GM19023 (cell line): ENCODE results near the gene USO1.
"Not testable (repeated sequence)": the region's sequence is repeated elsewhere in the genome, so short reads cannot be mapped to it uniquely, and the experiment has no call there.

Source experiments
- ATAC-seq: cut with Tn5 transposase; IDR thresholded peaks from one replicate; pipeline ENCODE4 v1.9.1; 2021; ENCODE audit warnings: mild to moderate bottlenecking, moderate library complexity; ENCODE audit not compliant: unreplicated experiment

Gene USO1

GRCh38 chr4:75708218-75708691 lies 16.1 kb upstream of the USO1 start:
- ATAC-seq, result no peak

GRCh38 chr4:75710246-75710645 lies 14.1 kb upstream of the USO1 start:
- ATAC-seq, result no peak

- no peak for ATAC-seq
Measured at GRCh38 chr4:75714011-75714410, 10.4 kb upstream of the USO1 start.

- no peak for ATAC-seq
Measured at GRCh38 chr4:75714704-75715103, 9.7 kb upstream of the USO1 start.

- no peak for ATAC-seq
Measured at GRCh38 chr4:75715105-75715799, 9.1 kb upstream of the USO1 start.

GRCh38 chr4:75716054-75716453 lies 8.3 kb upstream of the USO1 start:
- ATAC-seq, result not testable (repeated sequence)

GRCh38 chr4:75717408-75717807 lies 7.0 kb upstream of the USO1 start:
- ATAC-seq, result no peak

GRCh38 chr4:75718529-75718928 lies 5.8 kb upstream of the USO1 start:
- no peak for ATAC-seq

GRCh38 chr4:75722417-75722816 lies 2.0 kb upstream of the USO1 start:
- ATAC-seq, result no peak

- ATAC-seq, result no peak
Measured at GRCh38 chr4:75723163-75724065, 963 bp upstream of the USO1 start.

GRCh38 chr4:75724867-75725724 lies 719 bp downstream of the USO1 start:
- peak; percentile 56 for ATAC-seq

- ATAC-seq, result not testable (repeated sequence)
Measured at GRCh38 chr4:75725942-75726538, 1.7 kb downstream of the USO1 start.

GRCh38 chr4:75726577-75726976 lies 2.2 kb downstream of the USO1 start:
- no peak for ATAC-seq

GRCh38 chr4:75727073-75727472 lies 2.7 kb downstream of the USO1 start:
- no peak for ATAC-seq

- no peak for ATAC-seq
Measured at GRCh38 chr4:75729836-75730235, 5.5 kb downstream of the USO1 start.

- no peak for ATAC-seq
Measured at GRCh38 chr4:75733369-75733768, 9.0 kb downstream of the USO1 start.

- ATAC-seq, result no peak
Measured at GRCh38 chr4:75735525-75735924, 11.1 kb downstream of the USO1 start.

GRCh38 chr4:75736862-75737261 lies 12.5 kb downstream of the USO1 start:
- ATAC-seq, result no peak

GRCh38 chr4:75737398-75737797 lies 13.0 kb downstream of the USO1 start:
- ATAC-seq, result no peak

GRCh38 chr4:75741027-75741426 lies 16.6 kb downstream of the USO1 start:
- no peak for ATAC-seq

- no peak for ATAC-seq
Measured at GRCh38 chr4:75742451-75742850, 18.1 kb downstream of the USO1 start.
